SK-N-SH treated with all-trans-retinoic acid at 6 μM for 48 hours (cell line): ENCODE measurements around the gene EHMT2.
A peak's percentile ranks its signal among the peaks of the same experiment; 100 is the strongest.

Source experiments
- ATAC-seq: fragments of 200-7000 bp; cut with Tn5 transposase; 3 replicates; pipeline ENCODE4 v1.9.1; 2020; ENCODE audit warnings: mild to moderate bottlenecking, moderate library complexity
- ARNTL ChIP-seq: fragments of 450-650 bp; formaldehyde crosslinking; IDR thresholded peaks from 2 replicates; pipeline ENCODE4 v1.5.0; 2020; ENCODE audit warnings: low read depth, mild to moderate bottlenecking, moderate library complexity, borderline replicate concordance
- BACH2 ChIP-seq: fragments of 250-450 bp; sonication (Bioruptor Pico); IDR thresholded peaks from 2 replicates; pipeline ENCODE4 v1.9.0; 2021; ENCODE audit warnings: mild to moderate bottlenecking, borderline replicate concordance
- CREB5 ChIP-seq: fragments of 250-450 bp; sonication (Bioruptor Pico); IDR thresholded peaks from 2 replicates; pipeline ENCODE4 v1.5.1; 2020; ENCODE audit warnings: low read depth, mild to moderate bottlenecking, moderate library complexity
- CSDC2 ChIP-seq: fragments of 250-450 bp; sonication (Bioruptor Pico); IDR thresholded peaks from 2 replicates; pipeline ENCODE4 v1.5.0; 2020; ENCODE audit warnings: mild to moderate bottlenecking, moderate library complexity
- ESRRG ChIP-seq: fragments of 250-450 bp; sonication (Bioruptor Pico); IDR thresholded peaks from 2 replicates; pipeline ENCODE4 v1.6.1; 2021; ENCODE audit warnings: mild to moderate bottlenecking
- GLIS3 ChIP-seq: fragments of 250-450 bp; sonication (Bioruptor Pico); IDR thresholded peaks from 2 replicates; pipeline ENCODE4 v1.5.0; 2020; ENCODE audit warnings: mild to moderate bottlenecking, moderate library complexity
- ISL1 ChIP-seq: fragments of 250-450 bp; sonication (Bioruptor Pico); IDR thresholded peaks from 2 replicates; pipeline ENCODE4 v2.1.2; 2022; ENCODE audit warnings: mild to moderate bottlenecking, moderate library complexity
- OSR1 ChIP-seq: fragments of 250-450 bp; sonication (Bioruptor Pico); IDR thresholded peaks from 2 replicates; pipeline ENCODE4 v1.8.0; 2022; ENCODE audit warnings: moderate library complexity, mild to moderate bottlenecking, inconsistent platforms
- POU6F1 ChIP-seq: fragments of 250-450 bp; sonication (Bioruptor Pico); IDR thresholded peaks from 2 replicates; pipeline ENCODE4 v1.8.0; 2021; ENCODE audit warnings: low read depth, mild to moderate bottlenecking, moderate library complexity, borderline replicate concordance
- PPARA ChIP-seq: fragments of 250-450 bp; sonication (Bioruptor Pico); IDR thresholded peaks from 2 replicates; pipeline ENCODE4 v1.5.0; 2020; ENCODE audit warnings: mild to moderate bottlenecking, borderline replicate concordance
- RARB ChIP-seq: fragments of 250-450 bp; sonication (Bioruptor Pico); IDR thresholded peaks from 2 replicates; pipeline ENCODE4 v1.8.0; 2021; ENCODE audit warnings: mild to moderate bottlenecking, moderate library complexity
- SNAI2 ChIP-seq: fragments of 250-450 bp; sonication (Bioruptor Pico); IDR thresholded peaks from 2 replicates; pipeline ENCODE4 v1.5.0; 2020; ENCODE audit warnings: mild to moderate bottlenecking, moderate library complexity
- TCF4 ChIP-seq: fragments of 250-450 bp; sonication (Bioruptor Pico); IDR thresholded peaks from 2 replicates; pipeline ENCODE4 v1.8.0; 2021; ENCODE audit warnings: mild to moderate bottlenecking, moderate library complexity, borderline replicate concordance
- TOX ChIP-seq: fragments of 250-450 bp; sonication (Bioruptor Pico); IDR thresholded peaks from 2 replicates; pipeline ENCODE4 v1.8.0; 2021; ENCODE audit warnings: mild to moderate bottlenecking, moderate library complexity, borderline replicate concordance
- TSHZ2 ChIP-seq: fragments of 250-450 bp; sonication (Bioruptor Pico); IDR thresholded peaks from 2 replicates; pipeline ENCODE4 v1.5.0; 2020; ENCODE audit warnings: mild to moderate bottlenecking, moderate library complexity
- ZC3H10 ChIP-seq: fragments of 250-450 bp; sonication (Bioruptor Pico); IDR thresholded peaks from 2 replicates; pipeline ENCODE4 v1.5.1; 2021; ENCODE audit warnings: mild to moderate bottlenecking, moderate library complexity
- ZFP3 ChIP-seq: fragments of 250-450 bp; sonication (Bioruptor Pico); IDR thresholded peaks from 2 replicates; pipeline ENCODE4 v1.5.0; 2020; ENCODE audit warnings: mild to moderate bottlenecking, moderate library complexity
- ZFP30 ChIP-seq: fragments of 450-650 bp; formaldehyde crosslinking; IDR thresholded peaks from 2 replicates; pipeline ENCODE4 v1.5.0; 2022; ENCODE audit warnings: mild to moderate bottlenecking, moderate library complexity
- ZNF565 ChIP-seq: fragments of 450-650 bp; formaldehyde crosslinking; conservative IDR thresholded peaks from 2 replicates; pipeline ENCODE4 v1.5.0; 2020; ENCODE audit warnings: low read depth, mild to moderate bottlenecking, moderate library complexity
- ZNF70 ChIP-seq: fragments of 450-650 bp; formaldehyde crosslinking; IDR thresholded peaks from 2 replicates; pipeline ENCODE4 v1.5.0; 2020; ENCODE audit warnings: mild to moderate bottlenecking, moderate library complexity
- ZNF8 ChIP-seq: fragments of 450-650 bp; formaldehyde crosslinking; IDR thresholded peaks from 2 replicates; pipeline ENCODE4 v1.5.0; 2020; ENCODE audit warnings: mild to moderate bottlenecking, moderate library complexity
- TF ChIP-seq, protein P1 (sequence below): fragments of 250-450 bp; sonication (Bioruptor Pico); IDR thresholded peaks from 2 replicates; pipeline ENCODE4 v1.8.0; 2020; ENCODE audit warnings: mild to moderate bottlenecking, moderate library complexity, borderline replicate concordance
- TF ChIP-seq, protein P2 (sequence below): fragments of 250-450 bp; sonication (Bioruptor Pico); IDR thresholded peaks from 2 replicates; pipeline ENCODE4 v1.5.1; 2021; ENCODE audit warnings: mild to moderate bottlenecking, moderate library complexity

EHMT2 gene

GRCh38 chr6:31834367-31835250 lies 62.9 kb downstream of the EHMT2 start:
- no peak for TF ChIP-seq ARNTL (CRISPR knock-in tag)
- no peak for TF ChIP-seq ZNF565 (CRISPR knock-in tag)
- TF ChIP-seq TSHZ2 (CRISPR knock-in tag) = peak; percentile 38; the same call in 1 of the 2 replicates
- TF ChIP-seq ZNF8 = no peak
- TF ChIP-seq GLIS3 (CRISPR knock-in tag) = peak; percentile 36; the same call in 1 of the 2 replicates
- no peak for TF ChIP-seq ZC3H10 (CRISPR knock-in tag)
- no peak for TF ChIP-seq PPARA (CRISPR knock-in tag)
- no peak for TF ChIP-seq TOX (CRISPR knock-in tag)
- peak; percentile 41; the same call in 1 of the 2 replicates for TF ChIP-seq ZFP30 (CRISPR knock-in tag)
- TF ChIP-seq ISL1 (CRISPR knock-in tag) = no peak; the same call in 1 of the 2 replicates
- TF ChIP-seq, protein P1, sequence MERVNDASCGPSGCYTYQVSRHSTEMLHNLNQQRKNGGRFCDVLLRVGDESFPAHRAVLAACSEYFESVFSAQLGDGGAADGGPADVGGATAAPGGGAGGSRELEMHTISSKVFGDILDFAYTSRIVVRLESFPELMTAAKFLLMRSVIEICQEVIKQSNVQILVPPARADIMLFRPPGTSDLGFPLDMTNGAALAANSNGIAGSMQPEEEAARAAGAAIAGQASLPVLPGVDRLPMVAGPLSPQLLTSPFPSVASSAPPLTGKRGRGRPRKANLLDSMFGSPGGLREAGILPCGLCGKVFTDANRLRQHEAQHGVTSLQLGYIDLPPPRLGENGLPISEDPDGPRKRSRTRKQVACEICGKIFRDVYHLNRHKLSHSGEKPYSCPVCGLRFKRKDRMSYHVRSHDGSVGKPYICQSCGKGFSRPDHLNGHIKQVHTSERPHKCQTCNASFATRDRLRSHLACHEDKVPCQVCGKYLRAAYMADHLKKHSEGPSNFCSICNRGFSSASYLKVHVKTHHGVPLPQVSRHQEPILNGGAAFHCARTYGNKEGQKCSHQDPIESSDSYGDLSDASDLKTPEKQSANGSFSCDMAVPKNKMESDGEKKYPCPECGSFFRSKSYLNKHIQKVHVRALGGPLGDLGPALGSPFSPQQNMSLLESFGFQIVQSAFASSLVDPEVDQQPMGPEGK (CRISPR knock-in tag) = peak; percentile 64; the same call in 1 of the 2 replicates
- no peak for TF ChIP-seq TCF4 (CRISPR knock-in tag)
- TF ChIP-seq, protein P2, sequence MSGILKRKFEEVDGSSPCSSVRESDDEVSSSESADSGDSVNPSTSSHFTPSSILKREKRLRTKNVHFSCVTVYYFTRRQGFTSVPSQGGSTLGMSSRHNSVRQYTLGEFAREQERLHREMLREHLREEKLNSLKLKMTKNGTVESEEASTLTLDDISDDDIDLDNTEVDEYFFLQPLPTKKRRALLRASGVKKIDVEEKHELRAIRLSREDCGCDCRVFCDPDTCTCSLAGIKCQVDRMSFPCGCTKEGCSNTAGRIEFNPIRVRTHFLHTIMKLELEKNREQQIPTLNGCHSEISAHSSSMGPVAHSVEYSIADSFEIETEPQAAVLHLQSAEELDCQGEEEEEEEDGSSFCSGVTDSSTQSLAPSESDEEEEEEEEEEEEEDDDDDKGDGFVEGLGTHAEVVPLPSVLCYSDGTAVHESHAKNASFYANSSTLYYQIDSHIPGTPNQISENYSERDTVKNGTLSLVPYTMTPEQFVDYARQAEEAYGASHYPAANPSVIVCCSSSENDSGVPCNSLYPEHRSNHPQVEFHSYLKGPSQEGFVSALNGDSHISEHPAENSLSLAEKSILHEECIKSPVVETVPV (CRISPR knock-in tag) = no peak
- no peak for TF ChIP-seq ZNF70 (CRISPR knock-in tag)
- TF ChIP-seq SNAI2 (CRISPR knock-in tag) = no peak
- no peak for TF ChIP-seq POU6F1 (CRISPR knock-in tag)
- no peak; the same call in 1 of the 2 replicates for TF ChIP-seq ZFP3 (CRISPR knock-in tag)
- TF ChIP-seq OSR1 (CRISPR knock-in tag) = no peak
- 0 out of 2 replicates have a peak, but pooled peaks have one; percentile 13 for TF ChIP-seq RARB (CRISPR knock-in tag)
- 0 out of 2 replicates have a peak, but pooled peaks have one; percentile 20 for TF ChIP-seq CSDC2 (CRISPR knock-in tag)
- 0 out of 2 replicates have a peak, but pooled peaks have one; percentile 61 for TF ChIP-seq ESRRG (CRISPR knock-in tag)
- TF ChIP-seq CREB5 (CRISPR knock-in tag) = no peak; the same call in 1 of the 2 replicates
- no peak for TF ChIP-seq BACH2 (CRISPR knock-in tag)
- ATAC-seq = peak; percentile 84
